ENCODE results near the gene ARMCX2.
"Not testable (repeated sequence)": the region's sequence is repeated elsewhere in the genome, so short reads cannot be mapped to it uniquely, and the experiment has no call there.

Gene ARMCX2

GRCh38 chrX:101656817-101657216 lies 2.8 kb downstream of the ARMCX2 start:
- DNase-seq (ENCODE audit: low read depth) = no peak
- H3K4me3 ChIP-seq (ENCODE audit: control insufficient read depth, low read depth, low read length) = no peak overlapping the region
- TF ChIP-seq, protein P1, sequence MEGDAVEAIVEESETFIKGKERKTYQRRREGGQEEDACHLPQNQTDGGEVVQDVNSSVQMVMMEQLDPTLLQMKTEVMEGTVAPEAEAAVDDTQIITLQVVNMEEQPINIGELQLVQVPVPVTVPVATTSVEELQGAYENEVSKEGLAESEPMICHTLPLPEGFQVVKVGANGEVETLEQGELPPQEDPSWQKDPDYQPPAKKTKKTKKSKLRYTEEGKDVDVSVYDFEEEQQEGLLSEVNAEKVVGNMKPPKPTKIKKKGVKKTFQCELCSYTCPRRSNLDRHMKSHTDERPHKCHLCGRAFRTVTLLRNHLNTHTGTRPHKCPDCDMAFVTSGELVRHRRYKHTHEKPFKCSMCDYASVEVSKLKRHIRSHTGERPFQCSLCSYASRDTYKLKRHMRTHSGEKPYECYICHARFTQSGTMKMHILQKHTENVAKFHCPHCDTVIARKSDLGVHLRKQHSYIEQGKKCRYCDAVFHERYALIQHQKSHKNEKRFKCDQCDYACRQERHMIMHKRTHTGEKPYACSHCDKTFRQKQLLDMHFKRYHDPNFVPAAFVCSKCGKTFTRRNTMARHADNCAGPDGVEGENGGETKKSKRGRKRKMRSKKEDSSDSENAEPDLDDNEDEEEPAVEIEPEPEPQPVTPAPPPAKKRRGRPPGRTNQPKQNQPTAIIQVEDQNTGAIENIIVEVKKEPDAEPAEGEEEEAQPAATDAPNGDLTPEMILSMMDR (IDR thresholded peaks at IDR 0.05; ENCODE audit: control insufficient read depth, insufficient read depth, low read depth, low read length, missing control alignments) = no peak

GRCh38 chrX:101655534-101655933 lies 4.1 kb downstream of the ARMCX2 start:
- no peak for DNase-seq (ENCODE audit: low read depth)
- TF ChIP-seq, protein P1 (IDR thresholded peaks at IDR 0.05; ENCODE audit: control insufficient read depth, insufficient read depth, low read depth, low read length, missing control alignments) = no peak
- H3K4me3 ChIP-seq (ENCODE audit: control insufficient read depth, low read depth, low read length) = no peak overlapping the region

DNA sequence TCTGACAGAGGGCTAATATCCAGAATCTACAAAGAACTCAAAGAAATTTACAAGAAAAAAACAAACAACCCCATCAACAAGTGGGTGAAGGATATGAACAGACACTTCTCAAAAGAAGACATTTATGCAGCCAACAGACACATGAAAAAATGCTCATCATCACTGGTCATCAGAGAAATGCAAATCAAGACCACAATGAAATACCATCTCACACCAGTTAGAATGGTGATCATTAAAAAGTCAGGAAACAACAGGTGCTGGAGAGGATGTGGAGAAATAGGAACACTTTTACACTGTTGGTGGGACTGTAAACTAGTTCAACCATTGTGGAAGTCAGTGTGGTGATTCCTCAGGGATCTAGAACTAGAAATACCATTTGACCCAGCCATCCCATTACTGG lies 11.9 kb downstream of the ARMCX2 start:
- H3K4me3 ChIP-seq (ENCODE audit: control insufficient read depth, low read depth, low read length); DNase-seq (ENCODE audit: low read depth): not testable (repeated sequence)

DNA sequence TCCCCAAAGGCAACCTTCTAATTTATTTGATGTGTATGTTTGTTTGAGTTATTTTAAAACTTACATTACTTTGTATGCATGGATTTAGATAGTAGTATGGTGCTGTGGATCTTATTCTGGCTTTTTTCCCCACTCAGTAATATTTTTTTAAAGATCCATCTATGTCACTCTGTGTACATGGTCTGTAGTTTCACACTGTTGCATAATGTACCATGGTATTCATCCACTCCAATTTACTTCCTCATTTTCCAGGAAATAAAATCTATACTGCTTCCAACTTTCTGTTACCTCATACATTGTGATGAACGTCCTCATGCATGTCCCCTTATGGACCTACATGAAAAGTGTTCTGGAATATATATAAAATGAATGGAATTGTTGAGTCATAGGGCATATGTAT lies 17.6 kb downstream of the ARMCX2 start:
- DNase-seq (ENCODE audit: low read depth) = no peak
- TF ChIP-seq, protein P1 (IDR thresholded peaks at IDR 0.05; ENCODE audit: control insufficient read depth, insufficient read depth, low read depth, low read length, missing control alignments) = no peak

GRCh38 chrX:101639583-101639982 lies 20.1 kb downstream of the ARMCX2 start:
- H3K4me3 ChIP-seq (ENCODE audit: control insufficient read depth, low read depth, low read length) = no peak overlapping the region
- TF ChIP-seq, protein P1 (IDR thresholded peaks at IDR 0.05; ENCODE audit: control insufficient read depth, insufficient read depth, low read depth, low read length, missing control alignments) = no peak
- DNase-seq (ENCODE audit: low read depth) = no peak

More for the DNA sequence above, 17.6 kb downstream of the ARMCX2 start:
- no peak overlapping the region for H3K4me3 ChIP-seq (ENCODE audit: control insufficient read depth, low read depth, low read length)

GRCh38 chrX:101619364-101619763 lies 40.3 kb downstream of the ARMCX2 start:
- H3K4me3 ChIP-seq (ENCODE audit: control insufficient read depth, low read depth, low read length) = no peak overlapping the region
- TF ChIP-seq, protein P1 (IDR thresholded peaks at IDR 0.05; ENCODE audit: control insufficient read depth, insufficient read depth, low read depth, low read length, missing control alignments) = no peak
- no peak for DNase-seq (ENCODE audit: low read depth)

- peak; percentile 21 for DNase-seq (ENCODE audit: low read depth)
- H3K4me3 ChIP-seq (ENCODE audit: control insufficient read depth, low read depth, low read length) = peak within 1 kb of the TSS; percentile 78
- TF ChIP-seq, protein P1 (IDR thresholded peaks at IDR 0.05; ENCODE audit: control insufficient read depth, insufficient read depth, low read depth, low read length, missing control alignments) = peak; percentile 43
Measured at GRCh38 chrX:101617211-101618191, 42.1 kb downstream of the ARMCX2 start, which contains the start of gene ARMCX6. TSS of gene ARMCX6 (minus strand) at chrX:101618000. CDS start at chrX:101616620, 1,380 bp downstream.

All from AG09309 (cell line).